ENCODE results near the gene MYL9. TPM values are rescaled to one million over a fixed set of nuclear protein-coding genes. Genes with fewer than 3 reads are reported as not detected.

MYL9 gene
- total and polyA plus RNA-seq, 2 donors (not counting 3 experiments of a cell fraction or from before 2014, with no cell fraction given) = 41.7 to 116 TPM

DNA sequence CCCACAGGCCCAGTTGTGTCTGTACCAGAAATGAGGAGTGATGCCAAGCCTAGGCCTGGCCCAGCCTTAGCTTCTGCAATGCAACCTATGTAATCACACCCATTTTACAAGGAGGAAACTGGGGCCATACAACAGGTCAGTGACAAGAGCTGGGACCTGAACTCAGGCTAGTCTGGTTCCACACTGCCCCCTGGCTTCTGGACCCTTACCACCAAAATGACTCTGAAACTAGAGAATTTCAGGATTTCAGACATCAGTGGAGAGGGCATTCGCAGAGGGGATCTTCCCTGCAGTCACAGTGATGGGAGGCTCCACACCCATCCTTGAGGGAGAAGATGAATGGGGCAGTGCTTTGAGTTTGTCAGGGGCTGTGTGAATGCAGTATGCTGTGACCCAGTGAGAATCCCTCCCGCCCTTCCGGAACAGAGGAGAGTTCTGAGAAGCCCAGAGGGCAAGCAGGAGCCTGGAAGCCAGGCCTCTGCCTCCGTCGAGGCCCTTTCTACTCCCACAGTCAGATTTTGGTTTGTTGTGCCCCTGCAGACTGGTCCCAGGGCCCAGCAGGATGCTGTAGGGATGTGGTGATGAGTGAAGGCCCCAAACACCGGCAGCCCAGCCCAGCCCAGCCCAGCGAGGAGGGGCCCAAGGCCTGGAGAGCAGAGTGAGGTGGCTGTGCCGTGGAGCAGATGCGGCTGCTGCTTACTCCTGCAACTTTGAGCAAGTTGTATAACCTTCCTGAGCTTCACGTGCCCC lies 48.1 kb upstream of the MYL9 start:
- no TSS peak for BruUV-seq (replicated peaks)
- peak; percentile 80 for FAIRE-seq

More for the DNA sequence above, 48.1 kb upstream of the MYL9 start:
- Histone ChIP-seq H3K27me3 (ENCODE audit: control insufficient read depth in 2 of 2, insufficient read depth in 2 of 2, low read length in 2 of 2) (no peaks in the 10 kb centered on the region), H3K4me2 (ENCODE audit: insufficient read depth, low read length) (no peak overlapping the region), H3K4me3 (replicated peaks in 1 of 3; ENCODE audit: insufficient read depth in 1 of 3, low read depth in 1 of 3, low read length in 3 of 3) (no peak overlapping the region), H2AFZ (ENCODE audit: low read depth, low read length) (no peak overlapping the region), H3K4me1 (ENCODE audit: control insufficient read depth, extremely low read depth, insufficient read depth, low read length) (peaks cover 19% of the 10 kb centered on the region), H3K36me3 (ENCODE audit: control insufficient read depth in 2 of 2, extremely low read depth in 1 of 2, insufficient read depth in 2 of 2, low read length in 2 of 2) (peaks cover 10 to 28% of the 10 kb centered on the region in 2 experiments), H3K27ac (ENCODE audit: insufficient read depth, low read depth, low read length) (no peak overlapping the region), H3K9me1 (replicated peaks; ENCODE audit: control insufficient read depth, extremely low read depth, insufficient read depth, low read length) (no peaks in the 10 kb centered on the region), H4K20me1 (replicated peaks; ENCODE audit: control insufficient read depth, extremely low read depth, insufficient read depth, low read length) (peaks cover 3% of the 10 kb centered on the region), H3K9ac (replicated peaks; ENCODE audit: extremely low read depth, insufficient read depth, low read length) (no peak overlapping the region), H3K9me3 (replicated peaks; ENCODE audit: control insufficient read depth, insufficient read depth, low read length) (no peaks in the 10 kb centered on the region), H3K79me2 (ENCODE audit: control insufficient read depth, insufficient read depth, low read length) (peaks cover 64% of the 10 kb centered on the region)
- DNase-seq (ENCODE audit: low read depth, low spot score) = peak; percentile 34
- TF ChIP-seq GATA2 (IDR thresholded peaks at IDR 0.05; ENCODE audit: insufficient read depth, insufficient read length, low read depth, low read length) = no peak
- no peak for TF ChIP-seq JUN (IDR thresholded peaks at IDR 0.05; ENCODE audit: borderline replicate concordance, insufficient read depth, insufficient read length, low read depth)
- TF ChIP-seq, protein P1, sequence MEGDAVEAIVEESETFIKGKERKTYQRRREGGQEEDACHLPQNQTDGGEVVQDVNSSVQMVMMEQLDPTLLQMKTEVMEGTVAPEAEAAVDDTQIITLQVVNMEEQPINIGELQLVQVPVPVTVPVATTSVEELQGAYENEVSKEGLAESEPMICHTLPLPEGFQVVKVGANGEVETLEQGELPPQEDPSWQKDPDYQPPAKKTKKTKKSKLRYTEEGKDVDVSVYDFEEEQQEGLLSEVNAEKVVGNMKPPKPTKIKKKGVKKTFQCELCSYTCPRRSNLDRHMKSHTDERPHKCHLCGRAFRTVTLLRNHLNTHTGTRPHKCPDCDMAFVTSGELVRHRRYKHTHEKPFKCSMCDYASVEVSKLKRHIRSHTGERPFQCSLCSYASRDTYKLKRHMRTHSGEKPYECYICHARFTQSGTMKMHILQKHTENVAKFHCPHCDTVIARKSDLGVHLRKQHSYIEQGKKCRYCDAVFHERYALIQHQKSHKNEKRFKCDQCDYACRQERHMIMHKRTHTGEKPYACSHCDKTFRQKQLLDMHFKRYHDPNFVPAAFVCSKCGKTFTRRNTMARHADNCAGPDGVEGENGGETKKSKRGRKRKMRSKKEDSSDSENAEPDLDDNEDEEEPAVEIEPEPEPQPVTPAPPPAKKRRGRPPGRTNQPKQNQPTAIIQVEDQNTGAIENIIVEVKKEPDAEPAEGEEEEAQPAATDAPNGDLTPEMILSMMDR (IDR thresholded peaks at IDR 0.05; ENCODE audit: extremely low read depth in 1 of 2, insufficient read depth in 1 of 2, low read depth in 1 of 2, low read length in 2 of 2) = peak; percentile 22 to 33
- TF ChIP-seq EZH2 (IDR thresholded peaks at IDR 0.05; ENCODE audit: borderline replicate concordance, low read depth, low read length, severe bottlenecking) = no peak
- TF ChIP-seq POLR2AphosphoS5 (IDR thresholded peaks at IDR 0.05; ENCODE audit: insufficient read depth, low read depth, low read length) = no peak
- intact Hi-C loops (cut with micrococcal nuclease) = loop anchor here (2.0 kb wide), 1 partner anchor 26 kb away; no protein-coding TSS in a partner anchor
- POLR2A ChIA-PET = no interaction called here
- CTCF ChIA-PET = interaction anchor here (0.6 to 3.3 kb wide), 14 partner anchors 8 to 291 kb away, joined by 3 to 19 read pairs (median 4); no protein-coding TSS in a partner anchor
- dilution Hi-C loops (cut with MboI; ENCODE audit: extremely low pct_ligation_motif_present, low sequenced_read_pairs) = no loop called here
